H1 (cell line): ENCODE measurements around the gene NEURL1B. TPM values are rescaled to one million over a fixed set of nuclear protein-coding genes. Genes with fewer than 3 reads are reported as not detected.

ENCODE experiments used
- CTCF ChIA-PET: fragments of 300-600 bp; sonication (Branson Sonifier 250); formaldehyde crosslinking; loops from one replicate; lab custom pipeline; 2021; ENCODE audit not compliant: partially characterized antibody; lab: Charles Lee
- POLR2A ChIA-PET: fragments of 300-600 bp; sonication (Branson Sonifier 250); formaldehyde crosslinking; loops from one replicate; lab custom pipeline; 2021; ENCODE audit warnings: inconsistent platforms; ENCODE audit not compliant: partially characterized antibody; lab: Charles Lee
- DNase-seq, 2 experiments: peaks; one replicate each; pipeline versions ENCODE4 v3.0.0 to v3.0.0-alpha.2; 2010 to 2022; ENCODE audit warnings: low spot score in 2 of 2, low read depth in 1 of 2, mixed read lengths in 1 of 2
- FAIRE-seq: peaks from 2 replicates; lab custom pipeline; 2011; peaks lifted over from hg19 to GRCh38; lab: Jason Lieb, UNC
- H2AFZ ChIP-seq: 2 replicates; pipeline ENCODE4 v1.8.1; 2012; ENCODE audit warnings: low read length, inconsistent platforms
- H2AK5ac ChIP-seq: 2 replicates; pipeline ENCODE4 v1.6.1; 2013; ENCODE audit warnings: low read depth, low read length
- H2BK120ac ChIP-seq: replicated peaks from 2 replicates; pipeline ENCODE3; 2013; ENCODE audit warnings: low read depth, low read length, inconsistent platforms
- H2BK12ac ChIP-seq: 2 replicates; pipeline ENCODE4 v1.6.1; 2013; ENCODE audit warnings: low read depth, low read length
- H2BK15ac ChIP-seq: 2 replicates; pipeline ENCODE4 v1.6.1; 2013; ENCODE audit warnings: low read length
- H2BK20ac ChIP-seq: 2 replicates; pipeline ENCODE4 v1.6.1; 2013; ENCODE audit warnings: low read length
- H2BK5ac ChIP-seq: 2 replicates; pipeline ENCODE4 v1.6.1; 2013; ENCODE audit warnings: low read depth, low read length
- H3K14ac ChIP-seq: 2 replicates; pipeline ENCODE4 v1.6.1; 2013; ENCODE audit warnings: inconsistent platforms; ENCODE audit not compliant: insufficient read length
- H3K18ac ChIP-seq: 2 replicates; pipeline ENCODE4 v1.6.1; 2013; ENCODE audit warnings: low read length; ENCODE audit errors: extremely low read depth
- H3K23ac ChIP-seq: 2 replicates; pipeline ENCODE4 v1.6.1; 2013; ENCODE audit warnings: inconsistent platforms; ENCODE audit not compliant: insufficient read length
- H3K23me2 ChIP-seq: 2 replicates; pipeline ENCODE4 v1.6.1; 2013; ENCODE audit warnings: low read depth, low read length
- H3K27ac ChIP-seq: 2 replicates; pipeline ENCODE4 v1.6.1; 2011; ENCODE audit warnings: low read depth, low read length, inconsistent platforms
- H3K27me3 ChIP-seq, 4 experiments: replicated peaks in 1 of 4; 1 replicate in 1 of 4; 2 replicates in 3 of 4; pipeline versions ENCODE4 v1.6.1 to v1.8.1; 2011 to 2013; ENCODE audit warnings: low read length in 3 of 4, mild to moderate bottlenecking in 3 of 4, inconsistent platforms in 2 of 4, mixed read lengths in 2 of 4, moderate library complexity in 1 of 4; ENCODE audit not compliant: control insufficient read depth in 3 of 4, insufficient read depth in 3 of 4; ENCODE audit errors: extremely low read depth in 1 of 4
- H3K36me3 ChIP-seq, 4 experiments: 2 replicates each; pipeline versions ENCODE4 v1.6.1 to v1.8.1; 2011 to 2013; ENCODE audit warnings: mild to moderate bottlenecking in 4 of 4, low read length in 3 of 4, moderate library complexity in 2 of 4, control low read depth in 1 of 4, inconsistent platforms in 1 of 4; ENCODE audit not compliant: insufficient read depth in 4 of 4, control insufficient read depth in 2 of 4
- H3K4ac ChIP-seq: replicated peaks from 2 replicates; pipeline ENCODE3; 2013; ENCODE audit warnings: low read length, low read depth, mixed read lengths, inconsistent platforms; ENCODE audit not compliant: insufficient read length
- H3K4me1 ChIP-seq, 4 experiments: replicated peaks in 1 of 4; 1 replicate in 1 of 4; 2 replicates in 3 of 4; pipeline versions ENCODE4 v1.6.1 to v1.8.1; 2011 to 2013; ENCODE audit warnings: low read length in 3 of 4, inconsistent platforms in 2 of 4, mixed read lengths in 1 of 4; ENCODE audit not compliant: insufficient read depth in 4 of 4, control insufficient read depth in 3 of 4
- H3K4me2 ChIP-seq, 2 experiments: 2 replicates each; pipeline versions ENCODE4 v1.6.1 to v1.8.1; 2011 to 2013; ENCODE audit warnings: low read depth in 2 of 2, low read length in 2 of 2, control low read depth in 1 of 2, inconsistent platforms in 1 of 2, mild to moderate bottlenecking in 1 of 2; ENCODE audit not compliant: insufficient read depth in 1 of 2
- H3K4me3 ChIP-seq, 4 experiments: fragments of 200-600, 300-600 bp in 1 of 4; sonication (generic), shearing (Covaris generic), sonication (Bioruptor Twin) in 1 of 4; 2 replicates each; pipeline versions ENCODE4 v1.5.1 to v1.8.1; 2011 to 2016; ENCODE audit warnings: low read length in 4 of 4, low read depth in 3 of 4, control low read depth in 2 of 4, inconsistent platforms in 2 of 4, mild to moderate bottlenecking in 2 of 4, mixed read lengths in 1 of 4, moderate library complexity in 1 of 4; ENCODE audit not compliant: insufficient read depth in 2 of 4; ENCODE audit errors: extremely low read depth in 1 of 4
- H3K56ac ChIP-seq: replicated peaks from 2 replicates; pipeline ENCODE3; 2013; ENCODE audit warnings: low read depth, mild to moderate bottlenecking, mixed read lengths, low read length, inconsistent platforms; ENCODE audit not compliant: insufficient read length
- H3K79me1 ChIP-seq: 2 replicates; pipeline ENCODE4 v1.6.1; 2013; ENCODE audit warnings: low read depth, low read length, control low read depth
- H3K79me2 ChIP-seq, 2 experiments: 2 replicates each; pipeline versions ENCODE4 v1.6.1 to v1.8.1; 2012 to 2013; ENCODE audit warnings: low read length in 2 of 2, mild to moderate bottlenecking in 2 of 2, inconsistent platforms in 1 of 2; ENCODE audit not compliant: insufficient read depth in 2 of 2, control insufficient read depth in 1 of 2
- H3K9ac ChIP-seq, 4 experiments: replicated peaks in 1 of 4; 1 replicate in 1 of 4; 2 replicates in 3 of 4; pipeline versions ENCODE4 v1.6.1 to v1.8.1; 2011 to 2013; ENCODE audit warnings: low read depth in 3 of 4, low read length in 3 of 4, control low read depth in 2 of 4, mild to moderate bottlenecking in 2 of 4, moderate library complexity in 2 of 4, inconsistent platforms in 1 of 4; ENCODE audit errors: extremely low read depth in 1 of 4
- H3K9me3 ChIP-seq, 2 experiments: 2 replicates each; pipeline versions ENCODE4 v1.6.1 to v1.8.1; 2012 to 2013; ENCODE audit warnings: mild to moderate bottlenecking in 2 of 2, moderate library complexity in 2 of 2, control low read depth in 1 of 2, inconsistent platforms in 1 of 2, low read depth in 1 of 2, low read length in 1 of 2, mixed read lengths in 1 of 2; ENCODE audit not compliant: insufficient read depth in 2 of 2
- H4K20me1 ChIP-seq, 2 experiments: replicated peaks in 1 of 2; 2 replicates each; pipeline versions ENCODE3 to v1.8.1; 2011 to 2013; ENCODE audit warnings: inconsistent platforms in 2 of 2, low read length in 2 of 2, mild to moderate bottlenecking in 1 of 2; ENCODE audit not compliant: insufficient read depth in 2 of 2, control insufficient read depth in 1 of 2
- H4K5ac ChIP-seq: 2 replicates; pipeline ENCODE4 v1.6.1; 2013; ENCODE audit warnings: low read length, low read depth, mixed read lengths, inconsistent platforms; ENCODE audit not compliant: insufficient read length
- H4K8ac ChIP-seq: 2 replicates; pipeline ENCODE4 v1.8.0; 2013; ENCODE audit warnings: mild to moderate bottlenecking, moderate library complexity, low read length, inconsistent platforms; ENCODE audit not compliant: insufficient read depth; ENCODE audit errors: extremely low read depth
- H4K91ac ChIP-seq: replicated peaks from 2 replicates; pipeline ENCODE3; 2013; ENCODE audit warnings: low read length, mixed read lengths, inconsistent platforms; ENCODE audit not compliant: insufficient read length
- BCL11A ChIP-seq, 2 experiments: IDR thresholded peaks; one replicate each; pipeline ENCODE4 v1.6.1; 2011; ENCODE audit warnings: low read depth in 2 of 2, low read length in 2 of 2, mild to moderate bottlenecking in 2 of 2
- EP300 ChIP-seq, 2 experiments: IDR thresholded peaks; 1 replicate in 1 of 2; 2 replicates in 1 of 2; pipeline ENCODE4 v1.6.1; 2011 to 2012; ENCODE audit warnings: low read depth in 2 of 2, low read length in 2 of 2, mild to moderate bottlenecking in 2 of 2, borderline replicate concordance in 1 of 2, inconsistent platforms in 1 of 2, moderate library complexity in 1 of 2
- TEAD4 ChIP-seq: IDR thresholded peaks from 2 replicates; pipeline ENCODE4 v1.6.1; 2012; ENCODE audit warnings: low read depth, low read length, inconsistent platforms, mixed read lengths
- WGBS, 2 experiments: shearing (Covaris generic) in 1 of 2; methylation state at CpG; one replicate each; pipeline versions ENCODE4 v1.1.6 to v1.1.7; 2013 to 2015; ENCODE audit warnings: low lambda C conversion rate in 2 of 2, mixed read lengths in 2 of 2, inconsistent platforms in 1 of 2, low coverage in 1 of 2, missing lambda C conversion rate in 1 of 2; ENCODE audit not compliant: insufficient replicate concordance in 2 of 2, insufficient coverage in 1 of 2, insufficient read length in 1 of 2; ENCODE audit errors: extremely low coverage in 1 of 2, missing lambda C conversion rate in 1 of 2; 5-methylcytosine and 5-hydroxymethylcytosine counted together
- polyA plus RNA-seq, 7 experiments: library from polyadenylated mRNA; depleted of rRNA in 3 of 7; stranded (reverse) in 5 of 7; unstranded in 2 of 7; fragments of >200 nt in 5 of 7; fragments of 200-250 nt in 2 of 7; gene quantifications; 1 replicate in 5 of 7; 2 replicates in 1 of 7; 4 replicates in 1 of 7; pipeline versions ENCODE4 v1.2.1 to v1.2.3, GENCODE V29; 2011 to 2013; ENCODE audit warnings: missing spikeins in 2 of 7, mixed read lengths in 2 of 7
- total RNA-seq: library from RNA; stranded (reverse); fragmentation: NEBNext Ultra II Directional; extraction: Animal tissue kit (Norgen Biotek cat#: 25700); gene quantifications from 2 replicates; pipeline ENCODE4 v1.2.1, GENCODE V29; 2021

Gene NEURL1B
- total and polyA plus RNA-seq, 2 of the 8 experiments (the other 6 are each of a cell fraction or from before 2014, with no cell fraction given): 3.3 to 6.1 TPM

- Histone ChIP-seq H3K79me1 (no peaks in the 10 kb centered on the region), H3K23ac (no peak overlapping the region), H3K27me3 (peaks cover 0 to 2% (median 0%) of the 10 kb centered on the region in 4 experiments; a peak in 1 of 7 replicates), H3K36me3 (no peaks in the 10 kb centered on the region), H4K5ac (no peak overlapping the region), H2BK120ac (no peak overlapping the region), H2BK5ac (no peak overlapping the region), H4K91ac (no peak overlapping the region), H2BK12ac (no peak overlapping the region), H3K18ac (no peak overlapping the region), H3K23me2 (peaks cover 1% of the 10 kb centered on the region; the same call in 1 of the 2 replicates), H2BK20ac (no peak overlapping the region), H2BK15ac (no peak overlapping the region), H3K27ac (no peak overlapping the region), H3K56ac (no peak overlapping the region), H4K8ac (no peak overlapping the region), H2AFZ (no peak overlapping the region), H4K20me1 (no peaks in the 10 kb centered on the region), H3K4me1 (peaks cover 0 to 6% (median under 1%) of the 10 kb centered on the region in 4 experiments; a peak in 2 of 7 replicates), H3K14ac (no peak overlapping the region), H3K9ac (no peak overlapping the region), H3K79me2 (no peaks in the 10 kb centered on the region), H3K4ac (no peak overlapping the region), H3K9me3 (no peaks in the 10 kb centered on the region), H3K4me2 (no peak overlapping the region), H2AK5ac (no peak overlapping the region), H3K4me3 (no peak overlapping the region)
- CTCF ChIA-PET: interaction anchor here (2.9 to 4.0 kb wide), 2 partner anchors 18 to 41 kb away, joined by 10 to 29 read pairs; no protein-coding TSS in a partner anchor
- TF ChIP-seq TEAD4: no peak
- TF ChIP-seq EP300 (IDR thresholded peaks at IDR 0.05; ENCODE audit: borderline replicate concordance in 1 of 2, low read depth in 2 of 2, low read length in 2 of 2): no peak
- no peak for TF ChIP-seq BCL11A (IDR thresholded peaks at IDR 0.05; ENCODE audit: low read depth in 2 of 2, low read length in 2 of 2)
- no peak for FAIRE-seq
- 89% methylated on average over 9 of the region's 9 CpGs; no CpG with 5 or more reads in 1 of the 2 experiments for WGBS, 2 experiments
- POLR2A ChIA-PET: interaction anchor here (1.0 kb wide), 1 partner anchor 23 kb away, joined by 3 read pairs; no protein-coding TSS in a partner anchor
- no peak for DNase-seq
These were observed 90.6 kb downstream of the NEURL1B start for GRCh38 chr5:172731680-172732074.
